ENCODE data around the gene KLF1.

DNA sequence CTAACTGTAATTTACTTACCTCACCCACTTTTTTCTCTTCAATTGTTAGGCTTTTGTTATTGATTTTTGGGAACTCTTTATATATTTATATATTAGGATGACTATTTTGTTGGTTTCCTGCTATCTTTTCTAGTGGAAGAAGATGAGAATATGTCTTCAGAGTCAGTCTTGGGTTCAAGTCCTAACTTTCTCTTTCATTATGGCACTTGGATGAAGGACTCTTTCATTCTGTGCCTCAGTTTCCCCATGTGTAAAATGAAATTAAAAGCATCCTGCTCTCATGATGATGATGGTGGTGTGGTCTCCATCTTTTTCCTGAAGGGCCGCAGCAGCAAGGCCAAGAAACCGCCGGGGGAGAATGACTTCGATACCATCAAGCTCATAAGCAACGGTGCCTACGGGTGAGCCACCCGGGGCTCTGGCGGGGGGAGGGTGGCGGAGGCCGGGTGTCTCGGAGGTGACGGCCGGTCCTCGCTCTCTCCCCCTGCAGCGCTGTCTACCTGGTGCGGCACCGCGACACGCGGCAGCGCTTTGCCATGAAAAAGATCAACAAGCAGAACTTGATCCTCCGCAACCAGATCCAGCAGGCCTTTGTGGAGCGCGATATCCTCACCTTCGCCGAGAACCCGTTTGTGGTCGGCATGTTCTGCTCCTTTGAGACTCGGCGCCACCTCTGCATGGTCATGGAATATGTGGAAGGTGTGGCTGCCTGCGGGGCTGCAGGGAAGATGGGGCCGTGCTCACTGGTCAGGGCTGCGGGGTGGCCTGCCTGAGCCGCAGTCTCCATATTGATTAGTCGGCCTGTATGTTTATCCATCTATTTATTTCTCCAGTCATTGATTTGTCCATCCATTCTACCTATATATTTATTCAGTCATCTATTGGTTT, 28.7 kb downstream of the KLF1 start:
- TF ChIP-seq CTCF (IDR thresholded peaks at IDR 0.05; ENCODE audit: low read depth, low read length) (no peak), MYC (IDR thresholded peaks at IDR 0.05; ENCODE audit: low read depth, low read length) (no peak), POLR2A (IDR thresholded peaks at IDR 0.05; ENCODE audit: extremely low read depth, insufficient read length) (no peak)
- TF ChIP-seq, protein P1, sequence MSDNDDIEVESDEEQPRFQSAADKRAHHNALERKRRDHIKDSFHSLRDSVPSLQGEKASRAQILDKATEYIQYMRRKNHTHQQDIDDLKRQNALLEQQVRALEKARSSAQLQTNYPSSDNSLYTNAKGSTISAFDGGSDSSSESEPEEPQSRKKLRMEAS (IDR thresholded peaks at IDR 0.05; ENCODE audit: low read depth, low read length): no peak
